Right lung (tissue), 5 donors: ENCODE results near the gene NANOGP8. TPM values are rescaled to one million over a fixed set of nuclear protein-coding genes. Genes with fewer than 3 reads are reported as not detected.
"Not testable (repeated sequence)": the region's sequence is repeated elsewhere in the genome, so short reads cannot be mapped to it uniquely, and the experiment has no call there.

Experiments used
- DNase-seq, 2 donors: peaks; one replicate each; pipeline ENCODE4 v3.0.0-alpha.2; 2013
- polyA plus RNA-seq, 5 donors: library from polyadenylated mRNA; unstranded; fragments of 120-200 nt; gene quantifications; one replicate each; pipeline versions ENCODE4 v1.2.1 to v1.2.3, GENCODE V29; 2013; ENCODE audit warnings: inconsistent platforms in 1 of 5, low replicate concordance in 1 of 5; ENCODE audit not compliant: insufficient read length in 5 of 5, insufficient read depth in 1 of 5

NANOGP8 gene
- polyA plus RNA-seq, 5 donors = 0.25 to 0.48 (median 0.44) TPM; not detected in 1

DNA sequence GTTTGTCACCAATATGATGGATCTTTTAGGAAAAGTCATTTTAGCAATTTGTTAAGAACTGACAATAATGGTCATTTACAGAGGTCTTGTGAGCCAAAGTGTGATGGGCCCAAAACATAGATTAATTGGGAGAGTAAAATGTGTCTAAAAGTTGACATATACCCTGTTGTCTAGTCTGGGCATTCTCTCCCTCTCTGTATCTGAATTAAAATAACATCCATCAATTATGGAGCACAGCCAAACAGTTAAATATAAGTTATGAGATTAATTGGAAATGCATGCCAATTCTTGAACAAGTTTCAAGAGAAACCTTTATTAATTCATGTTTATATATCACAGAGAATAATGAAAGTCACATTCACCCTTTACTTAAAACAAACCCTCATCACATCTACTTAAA, 13.6 kb upstream of the NANOGP8 start:
- no peak for DNase-seq

DNA sequence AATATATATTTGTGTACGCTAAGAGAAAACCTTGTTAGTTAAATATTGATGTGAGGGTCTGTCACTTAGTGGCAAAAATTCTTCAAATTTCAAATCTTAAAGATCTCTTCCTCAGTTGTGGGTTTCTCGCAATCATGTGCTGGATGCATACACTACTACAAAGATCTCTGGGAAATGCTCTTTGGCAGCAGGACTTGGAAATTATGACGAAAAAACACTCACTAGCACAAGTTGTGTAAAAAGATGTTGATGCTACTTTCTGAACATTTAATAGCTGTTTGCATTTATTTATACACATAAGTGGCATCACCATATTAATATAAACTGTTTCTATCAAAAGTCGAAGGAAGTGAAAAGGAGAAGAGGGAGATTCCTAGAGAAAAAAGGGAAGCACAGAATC, 10.8 kb upstream of the NANOGP8 start:
- peak; percentile 24 to 36 for DNase-seq

DNA sequence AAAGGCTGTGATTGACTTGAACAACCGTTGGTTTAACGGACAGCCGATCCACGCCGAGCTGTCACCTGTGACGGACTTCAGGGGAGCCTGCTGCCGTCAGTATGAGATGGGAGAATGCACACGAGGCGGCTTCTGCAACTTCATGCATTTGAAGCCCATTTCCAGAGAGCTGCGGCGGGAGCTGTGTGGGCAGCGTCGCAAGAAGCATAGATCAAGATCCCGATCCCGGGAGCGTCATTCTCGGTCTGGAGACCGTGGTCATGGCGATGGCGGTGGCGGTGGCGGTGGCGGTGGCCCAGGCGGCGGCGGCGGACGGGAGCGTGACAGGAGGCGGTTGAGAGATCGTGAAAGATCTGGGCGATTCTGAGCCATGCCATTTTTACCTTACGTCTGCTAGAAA, 7.8 kb upstream of the NANOGP8 start:
- DNase-seq = no peak

DNA sequence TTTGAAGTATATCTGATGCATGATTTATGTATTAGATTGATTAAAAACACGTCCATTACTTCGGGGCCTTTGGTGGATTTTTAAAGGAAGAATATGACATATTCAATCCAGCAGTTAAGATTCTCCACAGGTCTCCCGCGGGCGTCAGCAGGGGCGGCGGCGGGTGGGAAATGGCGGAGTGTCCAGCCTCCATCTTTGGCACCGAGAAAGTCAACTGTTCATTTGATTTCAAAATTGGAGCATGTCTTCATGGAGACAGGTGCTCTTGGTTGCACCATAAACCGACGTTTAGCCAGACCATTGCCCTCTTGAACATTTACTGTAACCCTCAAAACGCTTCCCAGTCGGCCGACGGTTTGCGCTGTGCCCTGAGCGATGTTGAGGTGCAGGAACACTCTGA, 7.2 kb upstream of the NANOGP8 start:
- no peak for DNase-seq

DNA sequence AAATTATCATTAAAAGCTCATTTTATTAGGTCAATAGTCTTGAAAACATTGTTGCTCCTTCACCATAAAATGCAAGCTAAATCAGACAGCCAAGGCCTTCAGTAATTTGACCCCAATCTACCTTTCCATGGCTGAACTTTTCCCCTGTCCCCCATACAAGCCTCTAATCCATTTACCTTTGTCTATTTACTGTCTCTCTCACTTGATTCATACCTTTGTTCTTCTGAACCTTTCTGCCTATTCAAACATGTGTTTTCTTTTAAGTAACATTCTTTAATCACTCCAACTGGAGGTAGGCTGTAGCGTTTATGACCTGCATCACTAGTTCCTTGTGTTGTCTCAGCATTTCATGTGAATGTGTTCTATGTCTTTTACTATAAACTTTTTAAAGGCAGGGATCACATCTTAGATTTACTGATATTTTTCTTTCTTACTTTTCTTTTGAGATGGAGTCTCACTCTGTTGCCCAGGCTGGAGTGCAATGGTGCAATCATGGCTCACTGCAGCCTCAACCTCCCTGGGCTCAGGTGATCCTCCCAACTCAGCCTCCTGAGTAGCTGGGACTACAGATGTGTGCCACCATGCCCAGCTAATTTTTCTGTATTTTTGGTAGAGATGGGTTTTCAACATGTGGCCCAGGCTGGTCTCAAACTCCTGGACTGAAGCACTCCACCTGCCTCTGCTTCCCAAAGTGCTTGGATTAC, 5.2 kb upstream of the NANOGP8 start:
- no peak for DNase-seq

DNA sequence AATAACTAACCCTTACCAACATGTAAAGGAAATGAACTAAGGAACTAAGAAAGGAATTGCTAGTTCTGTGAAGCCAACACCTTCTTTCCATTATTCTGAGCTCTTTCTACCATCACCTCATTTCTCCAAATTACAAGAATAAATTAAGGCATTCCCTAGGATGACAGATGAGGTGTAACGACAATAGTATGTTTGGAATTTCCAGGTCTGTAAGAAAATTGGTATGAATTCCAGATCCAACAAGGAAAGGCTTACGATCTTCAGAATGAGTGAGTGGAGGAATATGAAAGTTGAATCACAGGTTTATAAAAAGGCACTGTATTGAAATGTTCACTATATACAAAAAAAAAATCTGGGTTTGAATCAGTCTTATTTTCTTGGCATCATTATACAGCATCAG, 4.5 kb upstream of the NANOGP8 start:
- no peak for DNase-seq

DNA sequence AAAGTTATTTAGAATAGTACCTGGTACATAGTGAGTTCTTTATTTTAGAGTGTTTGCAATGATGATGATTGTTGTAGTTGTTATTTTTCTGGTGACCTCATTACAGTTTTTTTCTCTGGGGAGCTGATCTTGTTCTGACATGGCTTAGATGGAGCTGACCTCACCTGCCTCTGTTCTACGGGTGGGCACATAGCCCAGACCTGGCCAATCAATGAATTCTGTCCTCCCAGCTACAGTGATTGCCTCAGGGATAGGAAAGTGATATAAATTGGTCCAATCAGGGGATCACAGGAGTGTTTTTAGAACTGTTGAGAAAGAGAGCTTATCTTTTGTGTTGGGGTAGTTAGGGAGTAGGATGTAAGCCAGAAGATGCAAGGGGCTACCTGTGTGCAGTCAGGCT, 3.2 kb upstream of the NANOGP8 start:
- DNase-seq = no peak

DNA sequence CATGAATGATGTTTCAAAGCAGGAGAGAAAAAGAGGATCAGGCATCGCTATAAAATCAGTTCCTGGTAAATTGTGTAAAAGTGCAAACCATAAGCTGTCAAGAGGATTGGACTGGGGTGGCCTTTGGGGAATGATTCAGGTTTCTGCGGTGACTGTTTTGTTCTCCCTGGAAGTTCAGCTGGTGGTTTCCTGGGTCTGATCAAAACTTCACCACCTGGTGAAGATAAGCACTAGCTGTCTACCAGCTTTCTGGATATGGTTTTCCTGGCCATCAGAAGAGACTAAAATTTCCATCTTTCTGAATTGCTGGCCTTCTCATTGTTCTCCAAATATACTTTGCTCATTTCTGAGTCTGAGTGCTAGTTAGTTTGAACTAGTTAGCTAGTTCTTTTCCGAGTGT, 2.7 kb upstream of the NANOGP8 start:
- no peak for DNase-seq

DNA sequence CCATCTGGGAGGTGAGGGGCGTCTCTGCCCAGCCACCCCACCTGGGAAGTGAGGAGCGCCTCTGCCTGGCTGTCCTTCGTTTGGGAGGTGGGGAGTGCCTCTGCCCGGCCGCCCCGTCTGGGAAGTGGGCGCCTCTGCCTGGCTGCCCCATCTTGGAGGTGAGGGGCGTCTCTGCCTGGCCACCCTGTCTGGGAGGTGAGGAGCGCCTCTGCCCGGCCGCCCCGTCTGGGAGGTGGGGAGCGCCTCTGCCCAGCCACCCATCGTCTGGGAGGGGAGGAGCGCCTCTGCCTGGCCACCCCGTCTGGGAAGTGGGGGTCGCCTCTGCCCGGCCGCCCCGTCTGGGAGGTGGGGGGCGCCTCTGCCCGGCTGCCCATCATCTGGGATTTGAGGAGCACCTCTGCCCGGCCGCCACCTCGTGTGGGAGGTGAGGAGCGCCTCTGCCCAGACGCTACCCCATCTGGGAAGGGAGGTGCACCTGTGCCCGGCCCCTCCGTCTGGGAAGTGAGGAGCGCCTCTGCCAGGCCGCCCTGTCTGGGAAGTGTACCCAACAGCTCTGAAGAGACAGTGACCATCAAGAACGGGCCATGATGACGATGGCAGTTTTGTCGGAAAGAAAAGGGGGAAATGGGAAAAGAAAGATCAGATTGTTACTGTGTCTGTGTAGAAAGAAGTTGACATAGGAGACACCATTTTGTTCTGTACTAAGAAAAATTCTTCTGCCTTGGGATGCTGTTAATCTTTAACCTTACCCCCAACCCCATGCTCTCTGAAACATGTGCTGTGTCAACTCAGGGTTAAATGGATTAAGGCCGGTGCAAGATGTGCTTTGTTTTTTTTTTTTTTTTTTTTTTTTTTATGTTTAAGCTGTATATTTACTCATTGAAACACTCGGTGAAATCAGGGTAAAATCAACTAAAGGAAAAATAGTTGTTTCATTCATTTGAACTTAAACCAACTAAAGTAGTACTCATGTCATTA, 2.4 kb downstream of the NANOGP8 start:
- not testable (repeated sequence) for DNase-seq

DNA sequence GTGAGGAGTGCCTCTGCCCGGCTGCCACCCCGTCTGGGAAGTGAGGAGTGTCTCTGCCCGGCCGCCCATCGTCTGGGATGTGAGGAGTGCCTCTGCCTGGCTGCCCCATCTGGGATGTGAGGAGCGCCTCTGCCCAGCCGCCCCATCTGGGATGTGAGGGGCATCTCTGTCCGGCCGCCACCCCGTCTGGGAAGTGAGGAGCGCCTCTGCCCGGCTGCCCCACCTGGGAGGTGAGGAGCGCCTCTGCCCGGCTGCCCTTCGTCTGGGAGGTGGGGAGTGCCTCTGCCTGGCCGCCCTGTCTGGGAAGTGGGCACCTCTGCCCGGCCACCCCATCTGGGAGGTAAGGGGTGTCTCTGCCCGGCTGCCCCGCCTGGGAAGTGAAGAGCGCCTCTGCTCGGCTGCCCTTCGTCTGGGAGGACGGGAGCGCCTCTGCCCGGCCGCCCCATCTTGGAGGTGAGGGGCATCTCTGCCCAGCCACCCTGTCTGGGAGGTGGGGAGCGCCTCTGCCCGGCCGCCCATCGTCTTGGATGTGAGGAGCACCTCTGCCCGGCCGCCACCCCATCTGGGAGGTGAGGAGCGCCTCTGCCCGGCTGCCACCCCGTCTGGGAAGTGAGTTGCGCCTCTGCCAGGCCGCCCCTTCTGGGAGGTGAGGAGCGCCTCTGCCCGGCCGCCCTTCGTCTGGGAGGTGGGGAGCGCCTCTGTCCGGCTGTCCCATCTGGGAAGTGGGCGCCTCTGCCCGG, 3.3 kb downstream of the NANOGP8 start:
- not testable (repeated sequence) for DNase-seq

DNA sequence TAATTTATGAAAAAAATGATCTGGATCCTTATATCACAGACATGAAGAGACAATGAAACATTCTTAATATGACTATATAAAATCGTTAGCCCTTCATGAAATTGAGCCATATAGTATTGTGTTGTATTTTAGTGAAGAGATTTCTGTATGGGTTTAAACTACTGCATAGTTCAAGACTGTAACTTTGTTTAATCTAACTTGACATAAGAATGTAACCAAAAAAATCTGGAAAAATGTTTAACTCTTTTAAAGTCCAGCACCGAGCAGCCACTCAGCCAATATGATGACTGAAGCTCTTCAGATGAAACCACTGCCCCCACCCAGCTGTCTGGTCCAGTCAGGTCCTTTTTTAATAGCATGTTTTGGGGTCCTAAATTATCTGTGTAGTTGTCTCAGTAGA, 4.9 kb downstream of the NANOGP8 start:
- DNase-seq = no peak

DNA sequence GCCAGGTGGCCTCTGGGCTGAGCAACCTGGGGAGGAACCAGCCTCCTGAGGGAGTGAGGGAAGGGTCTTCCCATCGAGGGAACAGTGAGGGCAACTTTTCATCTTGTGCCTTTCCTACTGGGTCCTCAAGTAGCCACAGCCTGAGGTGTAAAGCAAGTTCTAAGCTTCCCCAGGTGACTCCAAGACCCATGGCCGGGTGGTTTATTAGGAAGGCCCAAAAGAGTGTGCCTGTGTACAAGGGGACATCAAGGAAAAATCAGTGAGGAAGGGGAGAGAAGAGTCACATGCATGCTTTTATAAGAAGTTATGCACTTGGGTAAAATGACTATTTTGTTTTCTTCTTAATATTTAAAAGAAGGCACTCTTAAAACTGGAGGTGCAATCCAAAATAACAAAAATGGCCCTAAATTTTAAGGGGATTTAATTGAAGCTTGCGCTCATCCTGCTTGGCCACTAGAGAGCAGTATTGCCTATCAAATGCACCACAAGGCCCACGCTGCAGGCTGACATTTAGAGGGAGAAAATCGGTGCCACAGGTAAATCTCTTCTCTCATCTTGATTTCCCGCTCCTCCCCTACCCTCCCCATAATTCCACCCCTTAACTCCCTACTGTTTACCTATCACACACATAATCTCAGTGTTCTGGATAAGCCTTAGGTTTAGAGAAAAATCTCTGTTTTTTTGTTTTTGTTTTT, 6.7 kb downstream of the NANOGP8 start:
- peak; percentile 31 to 53 for DNase-seq

DNA sequence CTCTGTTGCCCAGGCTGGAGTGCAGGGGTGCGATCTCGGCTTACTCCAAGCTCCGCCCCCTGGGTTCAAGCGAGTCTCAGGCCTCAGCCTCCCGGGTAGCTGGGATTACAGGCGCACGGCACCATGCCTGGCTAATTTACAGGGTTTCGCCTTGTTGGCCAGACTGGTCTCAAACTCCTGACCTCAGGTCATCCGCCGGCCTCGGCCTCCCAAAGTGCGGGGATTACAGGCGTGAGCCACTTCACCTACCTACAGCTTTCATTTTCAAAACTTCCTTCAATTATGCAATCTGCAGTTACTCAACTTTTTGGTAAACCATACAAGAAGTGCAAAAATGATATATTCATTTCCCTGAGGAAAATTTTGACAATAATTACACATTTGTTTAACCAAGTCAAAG, 14.0 kb downstream of the NANOGP8 start:
- no peak for DNase-seq

DNA sequence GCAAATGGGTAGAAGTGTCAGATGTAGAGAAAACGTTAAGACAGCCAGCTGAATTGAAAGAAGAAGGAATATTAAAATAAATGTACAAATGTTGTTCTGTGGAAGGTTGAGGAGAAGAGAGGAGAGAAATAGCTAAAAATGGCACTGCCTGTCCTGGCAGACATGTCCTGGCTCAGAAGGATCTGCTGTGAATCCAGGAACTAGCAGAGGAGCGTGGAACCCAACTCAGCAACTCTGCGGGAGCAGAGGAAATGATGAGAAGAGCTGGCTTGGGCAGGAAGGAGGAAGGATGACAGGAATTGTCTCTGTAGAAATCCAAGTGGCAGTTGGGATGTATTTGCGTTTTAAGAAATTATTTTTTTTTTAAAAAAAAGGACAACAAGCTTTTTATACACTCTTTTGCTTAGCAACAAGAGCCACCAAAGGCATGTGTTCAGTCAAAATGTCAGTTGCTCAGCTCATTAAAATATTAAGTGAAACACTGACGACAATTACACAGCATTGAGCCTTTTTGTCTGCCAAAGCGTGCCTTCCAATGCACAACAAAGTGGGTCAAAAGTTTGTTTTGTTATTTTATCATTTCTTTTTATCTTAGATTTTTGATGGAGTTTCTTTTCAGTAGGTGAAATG, 16.1 kb downstream of the NANOGP8 start:
- DNase-seq = peak; percentile 31 to 36

DNA sequence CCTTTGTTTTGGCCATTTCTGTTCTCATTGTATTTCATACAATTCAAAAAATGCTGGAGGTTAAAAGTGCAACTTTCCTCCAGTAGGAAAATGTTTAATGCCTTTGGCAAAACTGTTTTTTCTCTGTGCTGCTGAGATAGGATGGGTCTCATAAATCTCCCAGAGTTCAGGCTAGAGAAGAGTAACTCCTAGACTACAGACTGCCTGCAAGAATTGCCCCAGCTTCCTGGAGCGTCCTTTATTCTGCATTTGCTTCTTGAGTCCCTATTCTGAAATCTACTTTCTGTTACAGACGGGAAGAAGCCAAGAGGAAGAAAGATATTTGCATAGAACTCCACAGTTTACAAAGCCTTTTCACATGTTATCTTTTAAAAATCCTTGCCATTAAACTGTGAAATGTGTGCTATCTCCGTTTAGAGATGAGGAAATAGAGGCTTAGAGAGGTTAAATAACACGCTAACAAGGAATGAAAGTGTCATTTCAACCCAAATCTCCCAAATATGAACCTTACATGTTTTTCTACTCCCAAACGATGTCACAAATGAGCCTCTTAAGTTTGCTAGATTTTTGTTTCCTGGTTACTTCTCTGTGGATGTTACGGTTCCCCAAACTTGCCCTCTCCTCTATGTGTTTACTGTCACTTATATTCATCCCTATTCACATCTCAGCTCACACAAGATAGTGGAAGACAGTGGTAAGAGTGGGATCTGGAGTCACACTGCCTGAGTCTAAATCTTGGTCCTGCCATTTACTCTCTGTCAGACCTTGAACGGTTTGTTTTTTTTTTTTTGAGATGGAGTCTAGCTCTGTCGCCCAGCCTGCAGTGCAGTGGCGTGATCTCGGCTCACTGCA, 17.4 kb downstream of the NANOGP8 start:
- DNase-seq = no peak

DNA sequence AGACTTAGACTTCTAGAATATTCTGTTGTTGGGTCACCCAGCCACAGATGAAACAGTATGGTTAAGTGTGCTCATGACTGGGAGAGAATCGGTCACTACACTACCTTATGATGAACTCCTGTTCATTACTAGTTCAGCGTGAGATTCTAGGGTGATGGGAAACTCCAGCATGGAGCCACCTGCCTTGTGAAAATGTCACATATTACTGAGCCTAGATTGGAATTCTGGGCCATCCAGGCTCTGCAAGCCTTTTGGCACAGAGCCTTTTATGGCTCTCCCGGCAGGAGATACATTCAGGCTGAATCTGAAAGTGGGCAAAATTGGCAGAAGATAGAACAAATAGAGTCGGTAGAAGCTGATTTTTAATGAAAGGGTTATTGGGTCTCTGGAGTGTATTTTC, 19.0 kb downstream of the NANOGP8 start:
- DNase-seq = no peak

DNA sequence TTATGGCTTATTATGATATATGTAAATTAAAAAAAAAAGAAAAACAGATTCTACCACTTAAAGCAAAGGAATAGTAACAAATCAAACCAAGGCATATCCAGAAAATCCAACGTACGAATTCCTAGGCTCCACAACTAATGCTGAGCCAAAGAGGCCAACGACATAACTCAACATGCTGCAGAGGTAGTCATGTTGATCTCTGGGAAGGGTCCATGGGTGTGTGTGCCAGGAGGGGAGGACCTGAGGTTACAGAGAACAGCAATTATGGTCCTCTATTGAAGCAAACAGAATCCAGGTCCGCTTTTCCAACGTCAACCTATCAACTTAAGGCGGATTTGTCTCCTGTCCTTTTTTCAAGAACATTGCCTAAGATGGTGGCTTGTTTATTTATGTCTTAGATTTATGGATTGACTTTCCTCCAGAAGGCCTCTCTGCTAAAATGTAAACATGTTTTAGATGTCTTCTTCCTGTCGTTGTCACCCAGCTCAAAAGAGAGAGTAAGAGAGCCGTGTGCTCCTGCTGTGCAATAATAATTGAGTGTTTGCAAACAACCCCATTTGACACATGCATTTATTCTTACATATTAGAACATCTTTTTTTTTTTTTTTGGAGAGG, 20.4 kb downstream of the NANOGP8 start:
- no peak for DNase-seq

DNA sequence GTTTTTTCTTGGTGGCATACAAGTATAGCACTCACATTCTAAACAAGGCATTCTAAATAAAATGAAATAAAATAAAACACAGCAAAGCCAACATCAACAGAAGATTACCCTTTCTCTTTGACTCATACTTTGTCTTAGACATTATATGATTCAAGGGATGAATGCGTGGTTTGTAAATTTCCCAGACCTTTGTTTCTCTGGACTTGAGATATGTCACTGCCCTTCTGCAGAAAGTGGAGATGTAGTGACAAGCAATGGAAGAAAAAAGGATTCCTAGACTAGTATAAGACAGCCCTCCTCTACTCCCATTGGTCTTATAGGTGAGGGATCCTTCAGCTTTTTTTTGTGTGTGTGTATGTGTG, 22.4 kb downstream of the NANOGP8 start:
- no peak for DNase-seq

DNA sequence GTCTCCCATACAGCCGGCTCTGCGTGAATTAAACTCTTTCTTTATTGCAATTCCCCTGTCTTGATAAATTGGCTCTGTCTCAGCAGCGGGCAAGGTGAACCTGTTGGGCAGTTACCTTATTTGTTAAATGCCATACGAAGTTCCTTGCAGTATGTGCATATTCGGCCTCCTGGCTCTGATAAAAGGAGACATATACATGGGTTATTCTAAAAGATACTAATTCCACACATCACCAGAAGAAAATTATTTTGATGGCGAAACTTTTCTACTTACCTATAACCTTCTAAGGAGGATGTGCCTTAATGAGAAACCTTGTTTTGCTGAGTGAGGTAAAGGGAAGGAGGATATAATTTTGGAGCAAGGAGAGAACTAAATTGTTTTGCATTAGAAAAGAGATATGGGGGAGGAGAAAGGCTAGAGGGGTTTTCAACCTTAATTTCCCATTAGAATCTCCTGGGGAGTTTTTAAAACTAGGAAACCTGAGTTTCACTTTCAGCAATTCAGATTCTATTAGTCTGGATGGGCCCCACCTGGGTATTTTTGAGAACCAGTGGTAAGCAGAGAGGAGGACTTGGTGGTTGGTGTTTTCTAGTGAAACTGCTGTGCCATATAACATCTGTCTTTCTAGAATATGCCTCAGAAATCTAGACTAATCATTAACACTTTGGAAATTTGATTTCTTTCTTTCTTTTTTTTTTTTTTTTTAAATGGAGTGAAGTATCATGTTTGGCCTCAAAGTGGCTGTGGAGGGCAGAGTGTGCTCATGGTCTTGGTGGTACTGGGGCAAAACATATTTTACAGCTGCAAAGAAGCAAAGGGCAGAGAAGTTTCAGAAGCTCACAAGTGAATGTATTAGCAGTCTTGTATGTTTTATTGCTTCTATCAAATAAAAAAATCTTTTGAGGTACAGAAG, 23.0 kb downstream of the NANOGP8 start:
- no peak for DNase-seq
